C4-2B (cell line): ENCODE results near the gene CFAP99.

Experiments used
- ZFX ChIP-seq: fragments of 450-650 bp; IDR thresholded peaks from 2 replicates; pipeline ENCODE4 v1.6.1; 2017
- TF ChIP-seq, protein P1 (sequence below): fragments of 450-650 bp; conservative IDR thresholded peaks from 2 replicates; pipeline ENCODE4 v1.5.1; 2017; ENCODE audit warnings: mild to moderate bottlenecking

DNA sequence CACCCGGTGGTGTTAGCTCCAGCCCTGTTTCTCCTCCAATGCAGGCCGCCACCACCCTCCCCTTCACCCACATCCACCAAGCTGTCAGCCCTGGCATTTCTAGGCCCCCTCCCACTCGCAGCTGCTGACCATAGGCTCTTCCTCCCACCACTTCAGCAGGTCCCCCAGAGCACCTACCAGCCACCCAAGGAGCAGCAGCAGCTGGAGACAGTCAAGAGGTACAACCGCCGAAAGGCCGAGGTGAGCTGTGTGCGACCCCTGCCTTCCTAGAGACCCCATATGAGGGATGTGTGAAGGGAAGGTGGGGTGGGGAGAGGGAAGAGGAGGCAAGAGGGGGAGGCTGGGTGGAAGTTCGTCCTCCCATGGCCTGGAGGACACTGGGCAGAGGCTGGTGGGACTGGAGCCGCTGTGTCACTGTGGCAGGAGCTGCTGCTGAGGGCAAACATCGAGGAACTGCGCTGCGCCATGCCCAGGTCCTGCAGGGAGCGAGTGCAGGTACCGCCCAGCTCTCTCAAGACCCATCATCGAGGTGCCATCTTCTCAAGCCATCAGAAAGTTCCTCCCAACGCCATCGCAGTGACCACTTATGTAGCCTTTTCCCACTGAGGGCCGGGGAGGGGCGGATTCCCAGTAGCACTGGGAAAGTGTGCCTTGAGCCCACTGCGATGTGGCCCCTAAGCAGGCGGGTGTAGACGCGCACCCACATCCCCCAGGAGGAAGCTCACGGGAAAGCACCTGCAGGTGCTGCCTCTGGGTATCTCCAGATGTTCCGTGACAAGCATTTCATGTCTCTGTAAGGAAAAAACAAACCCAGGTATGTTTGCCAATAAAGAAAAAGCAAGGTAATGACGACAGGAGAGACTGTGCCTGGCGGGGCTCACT is 31.0 kb downstream of the CFAP99 start:
- TF ChIP-seq, protein P1, sequence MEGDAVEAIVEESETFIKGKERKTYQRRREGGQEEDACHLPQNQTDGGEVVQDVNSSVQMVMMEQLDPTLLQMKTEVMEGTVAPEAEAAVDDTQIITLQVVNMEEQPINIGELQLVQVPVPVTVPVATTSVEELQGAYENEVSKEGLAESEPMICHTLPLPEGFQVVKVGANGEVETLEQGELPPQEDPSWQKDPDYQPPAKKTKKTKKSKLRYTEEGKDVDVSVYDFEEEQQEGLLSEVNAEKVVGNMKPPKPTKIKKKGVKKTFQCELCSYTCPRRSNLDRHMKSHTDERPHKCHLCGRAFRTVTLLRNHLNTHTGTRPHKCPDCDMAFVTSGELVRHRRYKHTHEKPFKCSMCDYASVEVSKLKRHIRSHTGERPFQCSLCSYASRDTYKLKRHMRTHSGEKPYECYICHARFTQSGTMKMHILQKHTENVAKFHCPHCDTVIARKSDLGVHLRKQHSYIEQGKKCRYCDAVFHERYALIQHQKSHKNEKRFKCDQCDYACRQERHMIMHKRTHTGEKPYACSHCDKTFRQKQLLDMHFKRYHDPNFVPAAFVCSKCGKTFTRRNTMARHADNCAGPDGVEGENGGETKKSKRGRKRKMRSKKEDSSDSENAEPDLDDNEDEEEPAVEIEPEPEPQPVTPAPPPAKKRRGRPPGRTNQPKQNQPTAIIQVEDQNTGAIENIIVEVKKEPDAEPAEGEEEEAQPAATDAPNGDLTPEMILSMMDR = no peak
- TF ChIP-seq ZFX = no peak
